Upper lobe of left lung (tissue), 4 donors: ENCODE measurements around the gene OGN.

Source experiments
- CTCF ChIP-seq, 6 experiments: fragments of 450-650 bp in 4 of 6; fragments of 200-600 bp in 2 of 6; sonication (generic) in 2 of 6; IDR thresholded peaks; one replicate each; pipeline ENCODE4 v1.5.1; 2016 to 2019; ENCODE audit warnings: antibody characterized with exemption in 6 of 6
- POLR2A ChIP-seq, 4 donors: fragments of 450-650 bp; IDR thresholded peaks; one replicate each; pipeline ENCODE4 v1.5.1; 2016 to 2017; ENCODE audit warnings: antibody characterized with exemption in 4 of 4, mild to moderate bottlenecking in 2 of 4
- POLR2AphosphoS5 ChIP-seq, 2 donors: sonication (generic); formaldehyde crosslinking; IDR thresholded peaks; one replicate each; pipeline ENCODE4 v1.5.1; 2017; ENCODE audit warnings: antibody characterized with exemption in 2 of 2

GRCh38 chr9:92377876-92378275 lies 26.5 kb downstream of the OGN start:
- TF ChIP-seq POLR2AphosphoS5 (IDR thresholded peaks at IDR 0.05) (no peak), CTCF (IDR thresholded peaks at IDR 0.05) (no peak), POLR2A (IDR thresholded peaks at IDR 0.05) (no peak)
